Measurements from ENCODE around the gene GABRB3.
"Not testable (repeated sequence)": the region's sequence is repeated elsewhere in the genome, so short reads cannot be mapped to it uniquely, and the experiment has no call there.

GABRB3 gene

GRCh38 chr15:26719866-26720265, 53.0 kb downstream of the GABRB3 start:
- H3K9ac ChIP-seq (ENCODE audit: low read length); H4K12ac ChIP-seq (ENCODE audit: low read depth, low read length); H3K79me2 ChIP-seq (ENCODE audit: control insufficient read depth, insufficient read depth, low read length, poor library complexity); H3K14ac ChIP-seq (ENCODE audit: low read length); H3K4ac ChIP-seq (ENCODE audit: low read depth, low read length); H3K36me3 ChIP-seq (ENCODE audit: control insufficient read depth in 1 of 2, insufficient read depth in 2 of 2, low read length in 2 of 2); H3K79me1 ChIP-seq (ENCODE audit: low read length); H4K8ac ChIP-seq (ENCODE audit: low read depth, low read length); H3K23ac ChIP-seq (ENCODE audit: low read length); H2AFZ ChIP-seq (ENCODE audit: insufficient read depth, low read length, poor library complexity); H3K27me3 ChIP-seq (ENCODE audit: insufficient read depth, low read length); H3K18ac ChIP-seq (ENCODE audit: low read length); H2BK12ac ChIP-seq (ENCODE audit: low read length); DNase-seq; H2BK5ac ChIP-seq (ENCODE audit: low read depth, low read length, poor library complexity); H3K4me2 ChIP-seq (ENCODE audit: low read length); H3K4me3 ChIP-seq (ENCODE audit: low read depth, low read length); H3K4me1 ChIP-seq (ENCODE audit: control insufficient read depth in 1 of 2, insufficient read depth in 2 of 2, low read length in 2 of 2); H2AK5ac ChIP-seq (ENCODE audit: low read length); H3K27ac ChIP-seq (ENCODE audit: low read depth, low read length); H3K9me3 ChIP-seq (ENCODE audit: insufficient read depth, low read depth, low read length); H4K91ac ChIP-seq (ENCODE audit: low read depth, low read length); H2BK120ac ChIP-seq (ENCODE audit: insufficient read depth, low read length, poor library complexity): not testable (repeated sequence)
- no CpG with 5 or more reads among the region's 5 CpGs for WGBS (ENCODE audit: extremely low coverage, insufficient coverage, insufficient read length)

GRCh38 chr15:26716069-26716468, 56.8 kb downstream of the GABRB3 start:
- H4K12ac ChIP-seq (ENCODE audit: low read depth, low read length): no peak overlapping the region
- H3K18ac ChIP-seq (ENCODE audit: low read length): no peak overlapping the region
- no peaks in the 10 kb centered on the region for H3K36me3 ChIP-seq (ENCODE audit: control insufficient read depth in 1 of 2, insufficient read depth in 2 of 2, low read length in 2 of 2)
- no peak overlapping the region for H3K9ac ChIP-seq (ENCODE audit: low read length)
- no peak overlapping the region for H3K27ac ChIP-seq (ENCODE audit: low read depth, low read length)
- no CpG with 5 or more reads among the region's 3 CpGs for WGBS (ENCODE audit: extremely low coverage, insufficient coverage, insufficient read length)
- H2BK5ac ChIP-seq (ENCODE audit: low read depth, low read length, poor library complexity): no peak overlapping the region
- H3K14ac ChIP-seq (ENCODE audit: low read length): no peak overlapping the region
- no peak overlapping the region for H2BK12ac ChIP-seq (ENCODE audit: low read length)
- H3K23ac ChIP-seq (ENCODE audit: low read length): no peak overlapping the region
- H4K91ac ChIP-seq (ENCODE audit: low read depth, low read length): no peak overlapping the region
- H2AK5ac ChIP-seq (ENCODE audit: low read length): no peak overlapping the region
- H3K9me3 ChIP-seq (ENCODE audit: insufficient read depth, low read depth, low read length): no peaks in the 10 kb centered on the region
- no peaks in the 10 kb centered on the region for H3K79me2 ChIP-seq (ENCODE audit: control insufficient read depth, insufficient read depth, low read length, poor library complexity)
- no peak overlapping the region for H2AFZ ChIP-seq (ENCODE audit: insufficient read depth, low read length, poor library complexity)
- no peak overlapping the region for H3K4ac ChIP-seq (ENCODE audit: low read depth, low read length)
- H3K79me1 ChIP-seq (ENCODE audit: low read length): no peaks in the 10 kb centered on the region
- no peaks in the 10 kb centered on the region for H3K4me1 ChIP-seq (ENCODE audit: control insufficient read depth in 1 of 2, insufficient read depth in 2 of 2, low read length in 2 of 2)
- no peaks in the 10 kb centered on the region for H3K27me3 ChIP-seq (ENCODE audit: insufficient read depth, low read length)
- no peak for DNase-seq
- H2BK120ac ChIP-seq (ENCODE audit: insufficient read depth, low read length, poor library complexity): no peak overlapping the region
- no peak overlapping the region for H3K4me2 ChIP-seq (ENCODE audit: low read length)
- H4K8ac ChIP-seq (ENCODE audit: low read depth, low read length): no peak overlapping the region
- H3K4me3 ChIP-seq (ENCODE audit: low read depth, low read length): no peak overlapping the region

GRCh38 chr15:26713498-26713897, 59.4 kb downstream of the GABRB3 start:
- Histone ChIP-seq H2BK12ac (ENCODE audit: low read length) (no peak overlapping the region), H3K18ac (ENCODE audit: low read length) (no peak overlapping the region), H3K79me2 (ENCODE audit: control insufficient read depth, insufficient read depth, low read length, poor library complexity) (no peaks in the 10 kb centered on the region), H3K27ac (ENCODE audit: low read depth, low read length) (no peak overlapping the region), H3K4me3 (ENCODE audit: low read depth, low read length) (no peak overlapping the region), H3K36me3 (ENCODE audit: control insufficient read depth in 1 of 2, insufficient read depth in 2 of 2, low read length in 2 of 2) (no peaks in the 10 kb centered on the region), H4K12ac (ENCODE audit: low read depth, low read length) (no peak overlapping the region), H3K79me1 (ENCODE audit: low read length) (no peaks in the 10 kb centered on the region), H2AFZ (ENCODE audit: insufficient read depth, low read length, poor library complexity) (no peak overlapping the region), H3K23ac (ENCODE audit: low read length) (no peak overlapping the region), H3K4ac (ENCODE audit: low read depth, low read length) (no peak overlapping the region), H4K8ac (ENCODE audit: low read depth, low read length) (no peak overlapping the region), H3K4me2 (ENCODE audit: low read length) (no peak overlapping the region), H3K27me3 (ENCODE audit: insufficient read depth, low read length) (no peaks in the 10 kb centered on the region), H3K14ac (ENCODE audit: low read length) (no peak overlapping the region), H3K9ac (ENCODE audit: low read length) (no peak overlapping the region), H3K9me3 (ENCODE audit: insufficient read depth, low read depth, low read length) (no peaks in the 10 kb centered on the region), H4K91ac (ENCODE audit: low read depth, low read length) (no peak overlapping the region), H2BK5ac (ENCODE audit: low read depth, low read length, poor library complexity) (no peak overlapping the region), H3K4me1 (ENCODE audit: control insufficient read depth in 1 of 2, insufficient read depth in 2 of 2, low read length in 2 of 2) (no peaks in the 10 kb centered on the region), H2AK5ac (ENCODE audit: low read length) (no peak overlapping the region), H2BK120ac (ENCODE audit: insufficient read depth, low read length, poor library complexity) (no peak overlapping the region)
- no peak for DNase-seq
- WGBS (ENCODE audit: extremely low coverage, insufficient coverage, insufficient read length): no CpG with 5 or more reads among the region's 5 CpGs

- Histone ChIP-seq H3K9me3 (ENCODE audit: insufficient read depth, low read depth, low read length) (no peaks in the 10 kb centered on the region), H4K8ac (ENCODE audit: low read depth, low read length) (no peak overlapping the region), H4K12ac (ENCODE audit: low read depth, low read length) (no peak overlapping the region), H3K79me2 (ENCODE audit: control insufficient read depth, insufficient read depth, low read length, poor library complexity) (no peaks in the 10 kb centered on the region), H2BK12ac (ENCODE audit: low read length) (no peak overlapping the region), H2AK5ac (ENCODE audit: low read length) (no peak overlapping the region), H3K4me2 (ENCODE audit: low read length) (no peak overlapping the region), H3K18ac (ENCODE audit: low read length) (no peak overlapping the region), H2AFZ (ENCODE audit: insufficient read depth, low read length, poor library complexity) (no peak overlapping the region), H3K23ac (ENCODE audit: low read length) (no peak overlapping the region), H3K79me1 (ENCODE audit: low read length) (no peaks in the 10 kb centered on the region), H3K4ac (ENCODE audit: low read depth, low read length) (no peak overlapping the region), H3K27me3 (ENCODE audit: insufficient read depth, low read length) (no peaks in the 10 kb centered on the region), H3K9ac (ENCODE audit: low read length) (no peak overlapping the region), H2BK120ac (ENCODE audit: insufficient read depth, low read length, poor library complexity) (no peak overlapping the region), H3K14ac (ENCODE audit: low read length) (no peak overlapping the region), H3K36me3 (ENCODE audit: control insufficient read depth in 1 of 2, insufficient read depth in 2 of 2, low read length in 2 of 2) (no peaks in the 10 kb centered on the region), H3K27ac (ENCODE audit: low read depth, low read length) (no peak overlapping the region), H3K4me3 (ENCODE audit: low read depth, low read length) (no peak overlapping the region), H3K4me1 (ENCODE audit: control insufficient read depth in 1 of 2, insufficient read depth in 2 of 2, low read length in 2 of 2) (no peaks in the 10 kb centered on the region), H2BK5ac (ENCODE audit: low read depth, low read length, poor library complexity) (no peak overlapping the region), H4K91ac (ENCODE audit: low read depth, low read length) (no peak overlapping the region)
- WGBS (ENCODE audit: extremely low coverage, insufficient coverage, insufficient read length): no CpG with 5 or more reads among the region's 5 CpGs
- no peak for DNase-seq
These were observed 60.5 kb downstream of the GABRB3 start for GRCh38 chr15:26712335-26712734.

Data from trophoblast cell (in vitro differentiated cells and primary cell).